Activated CD8-positive, alpha-beta memory T cell treated with anti-CD3 and anti-CD28 coated beads, Interleukin-2, amount 10 ng/mL, durations not matched to agents 7 days and 5 days (primary cell): ENCODE measurements around the gene LCK. TPM values are rescaled to one million over a fixed set of nuclear protein-coding genes. Genes with fewer than 3 reads are reported as not detected.

ENCODE experiments used
- ATAC-seq: fragments of 150-1000 bp; cut with Tn5 transposase; one replicate; pipeline ENCODE4 v1.10.0; 2021; ENCODE audit warnings: moderate library complexity
- CTCF ChIA-PET: fragments of 350-600 bp; sonication (Branson Sonifier 250); formaldehyde crosslinking; loops from one replicate; lab custom pipeline; 2021; ENCODE audit warnings: antibody characterized with exemption; lab: Charles Lee
- DNase-seq: peaks from one replicate; pipeline ENCODE4 v3.0.0-alpha.2; 2020
- H3K27ac Mint-ChIP-seq: one replicate; pipeline ENCODE4 v1.8.0; 2021; ENCODE audit warnings: mild to moderate bottlenecking, mixed read lengths
- H3K27me3 Mint-ChIP-seq: one replicate; pipeline ENCODE4 v1.8.0; 2021; ENCODE audit warnings: mixed read lengths
- H3K36me3 Mint-ChIP-seq: one replicate; pipeline ENCODE4 v1.8.0; 2021; ENCODE audit warnings: mild to moderate bottlenecking, mixed read lengths
- H3K4me1 Mint-ChIP-seq: one replicate; pipeline ENCODE4 v1.8.0; 2021; ENCODE audit warnings: mixed read lengths
- H3K4me3 Mint-ChIP-seq: one replicate; pipeline ENCODE4 v1.8.0; 2021; ENCODE audit warnings: mild to moderate bottlenecking, moderate library complexity, mixed read lengths
- H3K9me3 Mint-ChIP-seq: one replicate; pipeline ENCODE4 v1.8.0; 2022; ENCODE audit warnings: low read depth, mixed read lengths
- total RNA-seq, 2 experiments: library from RNA; stranded (reverse); gene quantifications; one replicate each; pipeline ENCODE4 v1.2.3, GENCODE V29; 2021

LCK gene
- total RNA-seq, 2 experiments from 2014 or later = 441 to 481 TPM

DNA sequence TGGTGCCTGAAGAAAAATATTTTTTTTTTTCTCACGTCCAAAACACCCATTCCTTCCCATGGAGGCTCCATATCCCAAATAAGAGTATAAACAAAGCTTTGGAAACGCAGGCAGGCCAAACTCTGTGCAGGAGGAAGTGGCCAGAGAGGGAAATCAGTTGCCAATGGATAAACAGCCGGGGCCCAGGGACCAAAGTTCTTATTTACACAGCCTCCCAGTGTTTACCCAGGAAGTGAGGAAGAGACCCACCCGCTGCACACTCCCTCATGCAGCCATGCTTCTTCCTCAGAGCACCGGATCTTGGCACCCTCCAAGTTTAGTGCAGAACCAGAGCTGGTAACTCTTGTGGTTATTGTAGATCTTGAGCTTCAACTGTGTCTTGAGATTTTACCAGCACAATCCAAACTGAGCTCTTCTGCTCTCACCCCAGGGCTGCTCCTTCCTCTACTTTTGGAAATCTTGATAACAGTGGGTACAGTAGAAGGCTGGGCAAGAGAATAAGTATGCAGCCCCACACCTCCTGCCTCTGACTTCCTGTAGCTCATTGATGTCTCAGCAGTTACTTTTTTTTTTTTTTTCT, 70.7 kb downstream of the LCK start:
- H3K27ac Mint-ChIP-seq = peak overlapping the region; percentile 78
- CTCF ChIA-PET = interaction anchor here (0.9 to 3.5 kb wide), 11 partner anchors 9 to 213 kb away, joined by 3 to 27 read pairs (median 4); partner anchors contain the start of genes BSDC1 and MARCKSL1
- DNase-seq (no peak), ATAC-seq (peak; percentile 75)
- H3K9me3 Mint-ChIP-seq = no peaks in the 10 kb centered on the region
- peaks cover 37% of the 10 kb centered on the region for H3K4me1 Mint-ChIP-seq
- H3K27me3 Mint-ChIP-seq = no peaks in the 10 kb centered on the region
- no peak overlapping the region for H3K4me3 Mint-ChIP-seq
- peaks cover 36% of the 10 kb centered on the region for H3K36me3 Mint-ChIP-seq

DNA sequence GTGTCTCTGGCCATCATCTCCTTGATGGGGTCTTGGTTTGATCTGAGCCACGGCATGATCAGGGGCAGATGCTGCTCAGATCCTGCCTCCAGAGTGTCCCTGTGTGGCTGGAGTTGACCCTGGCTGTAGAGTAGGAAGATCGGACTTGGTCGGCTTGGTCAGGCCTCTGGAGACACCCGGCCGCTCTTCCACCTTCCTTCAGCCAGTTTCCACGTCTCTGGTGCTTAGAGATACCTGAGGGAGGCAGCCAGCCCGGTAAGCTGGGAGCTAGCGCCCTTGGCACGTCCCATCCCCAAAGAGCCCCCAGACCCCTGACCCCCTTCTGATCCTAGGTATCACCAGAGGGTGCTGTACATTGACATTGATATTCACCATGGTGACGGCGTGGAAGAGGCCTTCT, 76.1 kb downstream of the LCK start:
- Mint-ChIP-seq H3K27ac (no peak overlapping the region), H3K4me3 (no peak overlapping the region), H3K36me3 (peaks cover 64% of the 10 kb centered on the region), H3K27me3 (no peaks in the 10 kb centered on the region), H3K9me3 (no peaks in the 10 kb centered on the region), H3K4me1 (peaks cover 19% of the 10 kb centered on the region)
- CTCF ChIA-PET = no interaction called here
- DNase-seq (no peak), ATAC-seq (no peak)

GRCh38 chr1:32329931-32330466, 78.9 kb downstream of the LCK start:
- Mint-ChIP-seq H3K27ac (no peak overlapping the region), H3K9me3 (no peaks in the 10 kb centered on the region), H3K27me3 (no peaks in the 10 kb centered on the region), H3K36me3 (peaks cover 59% of the 10 kb centered on the region), H3K4me1 (peaks cover 10% of the 10 kb centered on the region), H3K4me3 (no peak overlapping the region)
- ATAC-seq (no peak), DNase-seq (no peak)
- CTCF ChIA-PET = no interaction called here

DNA sequence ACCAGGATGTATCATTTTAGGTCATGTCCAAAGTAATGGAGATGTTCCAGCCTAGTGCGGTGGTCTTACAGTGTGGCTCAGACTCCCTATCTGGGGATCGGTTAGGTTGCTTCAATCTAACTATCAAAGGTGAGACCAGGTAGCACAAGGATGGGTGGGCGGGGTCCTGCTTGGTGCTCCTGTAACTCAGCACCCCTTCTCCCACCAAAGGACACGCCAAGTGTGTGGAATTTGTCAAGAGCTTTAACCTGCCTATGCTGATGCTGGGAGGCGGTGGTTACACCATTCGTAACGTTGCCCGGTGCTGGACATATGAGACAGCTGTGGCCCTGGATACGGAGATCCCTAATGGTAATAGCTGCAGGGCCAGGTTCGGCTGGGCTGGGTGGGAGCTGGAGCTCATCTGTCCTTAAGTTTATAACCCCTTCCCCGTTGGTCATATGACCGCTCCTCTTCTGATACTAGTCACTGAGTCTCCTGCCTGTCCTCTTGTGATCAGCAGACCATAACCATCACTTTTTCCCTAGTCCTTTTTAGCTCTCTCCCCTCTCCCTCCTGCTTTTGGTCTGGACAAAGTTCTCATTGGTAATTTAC, 79.6 kb downstream of the LCK start:
- H3K36me3 Mint-ChIP-seq = peaks cover 53% of the 10 kb centered on the region
- CTCF ChIA-PET = interaction anchor here (1.5 kb wide), 1 partner anchor 9 kb away, joined by 4 read pairs; no protein-coding TSS in a partner anchor
- ATAC-seq = no peak

GRCh38 chr1:32331549-32331948, 80.5 kb downstream of the LCK start:
- peaks cover 51% of the 10 kb centered on the region for H3K36me3 Mint-ChIP-seq
- H3K27ac Mint-ChIP-seq = no peak overlapping the region
- CTCF ChIA-PET = interaction anchor here (1.5 kb wide), 1 partner anchor 10 kb away, joined by 4 read pairs; no protein-coding TSS in a partner anchor
- no peaks in the 10 kb centered on the region for H3K9me3 Mint-ChIP-seq
- ATAC-seq (no peak), DNase-seq (no peak)
- no peak overlapping the region for H3K4me3 Mint-ChIP-seq
- no peaks in the 10 kb centered on the region for H3K27me3 Mint-ChIP-seq
- H3K4me1 Mint-ChIP-seq = peaks cover 14% of the 10 kb centered on the region

More for the DNA sequence above, 79.6 kb downstream of the LCK start:
- no peak overlapping the region for H3K4me3 Mint-ChIP-seq
- H3K4me1 Mint-ChIP-seq = peaks cover 11% of the 10 kb centered on the region
- no peak overlapping the region for H3K27ac Mint-ChIP-seq
- DNase-seq = no peak
- no peaks in the 10 kb centered on the region for H3K9me3 Mint-ChIP-seq
- no peaks in the 10 kb centered on the region for H3K27me3 Mint-ChIP-seq

GRCh38 chr1:32332290-32333079, 81.4 kb downstream of the LCK start:
- no peaks in the 10 kb centered on the region for H3K27me3 Mint-ChIP-seq
- peaks cover 22% of the 10 kb centered on the region for H3K4me1 Mint-ChIP-seq
- DNase-seq (no peak), ATAC-seq (no peak)
- no peak overlapping the region for H3K4me3 Mint-ChIP-seq
- H3K9me3 Mint-ChIP-seq = no peaks in the 10 kb centered on the region
- H3K36me3 Mint-ChIP-seq = peaks cover 46% of the 10 kb centered on the region
- H3K27ac Mint-ChIP-seq = no peak overlapping the region
- CTCF ChIA-PET = interaction anchor here (0.8 to 1.7 kb wide), 4 partner anchors 12 to 116 kb away, joined by 3 to 6 read pairs (median 4); partner anchors contain the start of gene BSDC1

DNA sequence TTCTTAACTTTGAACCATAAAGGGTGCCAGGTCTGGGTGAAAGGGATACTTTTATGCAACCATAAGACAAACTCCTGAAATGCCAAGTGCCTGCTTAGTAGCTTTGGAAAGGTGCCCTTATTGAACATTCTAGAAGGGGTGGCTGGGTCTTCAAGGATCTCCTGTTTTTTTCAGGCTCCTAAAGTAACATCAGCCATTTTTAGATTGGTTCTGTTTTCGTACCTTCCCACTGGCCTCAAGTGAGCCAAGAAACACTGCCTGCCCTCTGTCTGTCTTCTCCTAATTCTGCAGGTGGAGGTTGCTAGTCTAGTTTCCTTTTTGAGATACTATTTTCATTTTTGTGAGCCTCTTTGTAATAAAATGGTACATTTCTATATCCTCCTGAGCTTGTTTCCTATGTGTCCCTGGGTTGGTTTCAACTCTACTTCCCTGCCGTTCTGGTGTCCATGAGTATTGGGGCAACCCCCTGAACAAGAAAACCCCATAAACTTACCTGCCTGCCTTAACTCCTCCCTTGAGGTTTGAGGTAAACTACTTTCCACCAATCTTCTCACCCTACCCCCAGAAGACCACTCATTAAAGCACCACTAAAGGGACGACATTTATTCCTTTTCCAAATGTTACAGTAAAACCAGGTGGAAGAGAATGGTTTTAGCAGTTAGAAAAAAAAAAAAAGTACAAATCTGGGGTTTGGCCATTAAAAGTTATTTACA, 82.3 kb downstream of the LCK start:
- CTCF ChIA-PET = interaction anchor here (0.8 to 4.6 kb wide), 9 partner anchors 13 to 128 kb away, joined by 3 to 27 read pairs (median 4); partner anchors contain the start of genes BSDC1 and IQCC
- Mint-ChIP-seq H3K27me3 (no peaks in the 10 kb centered on the region), H3K4me3 (no peak overlapping the region), H3K9me3 (no peaks in the 10 kb centered on the region), H3K36me3 (peaks cover 39% of the 10 kb centered on the region), H3K4me1 (peaks cover 29% of the 10 kb centered on the region), H3K27ac (no peak overlapping the region)
- DNase-seq = no peak
- ATAC-seq = no peak

GRCh38 chr1:32334274-32334861, 83.3 kb downstream of the LCK start:
- H3K27ac Mint-ChIP-seq = no peak overlapping the region
- no peaks in the 10 kb centered on the region for H3K27me3 Mint-ChIP-seq
- peaks cover 34% of the 10 kb centered on the region for H3K4me1 Mint-ChIP-seq
- DNase-seq (no peak), ATAC-seq (no peak)
- peak overlapping the region; percentile 25 for H3K4me3 Mint-ChIP-seq
- CTCF ChIA-PET = interaction anchor here (0.5 to 4.6 kb wide), 6 partner anchors 14 to 205 kb away, joined by 3 to 27 read pairs (median 4); partner anchors contain the start of gene IQCC
- peaks cover 30% of the 10 kb centered on the region for H3K36me3 Mint-ChIP-seq
- H3K9me3 Mint-ChIP-seq = no peaks in the 10 kb centered on the region

DNA sequence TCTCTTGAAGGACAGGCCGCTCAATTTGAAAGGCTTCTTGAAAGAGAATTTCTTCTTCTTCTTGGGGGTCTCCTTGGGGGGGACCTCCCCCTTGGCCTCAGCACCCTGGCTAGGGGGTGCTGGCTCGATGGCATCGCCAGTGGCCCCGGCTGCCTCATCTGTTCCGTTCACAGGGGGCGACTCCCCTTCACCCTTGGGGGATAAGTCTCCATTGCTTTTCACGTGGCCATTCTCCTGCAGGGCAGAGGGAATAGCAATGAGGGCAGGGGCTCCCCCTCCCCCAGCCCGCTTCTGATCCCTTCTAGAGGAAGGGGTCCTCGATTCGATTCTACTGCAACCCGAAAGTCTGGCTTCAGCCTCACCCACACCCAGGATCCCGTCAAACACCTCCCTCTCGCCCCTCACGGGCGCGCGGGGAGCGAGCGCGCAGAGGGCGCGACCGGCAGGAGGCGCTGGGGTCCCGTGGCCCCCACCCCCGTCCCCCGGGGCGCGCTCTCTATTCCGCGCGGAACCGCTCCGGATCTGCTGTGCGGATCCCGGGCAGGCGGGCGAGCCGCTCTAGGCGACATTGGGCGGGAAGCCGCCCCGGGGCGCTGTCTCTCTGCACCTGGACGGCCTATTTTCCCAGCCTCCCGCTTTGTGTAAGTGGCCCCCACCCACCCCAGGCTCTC, 83.9 kb downstream of the LCK start:
- Mint-ChIP-seq H3K9me3 (no peaks in the 10 kb centered on the region), H3K36me3 (peaks cover 25% of the 10 kb centered on the region), H3K4me1 (peaks cover 34% of the 10 kb centered on the region), H3K4me3 (peak overlapping the region; percentile 63), H3K27me3 (no peaks in the 10 kb centered on the region), H3K27ac (no peak overlapping the region)
- ATAC-seq (peak; percentile 40), DNase-seq (peak; percentile 62)
- CTCF ChIA-PET = interaction anchor here (0.5 to 4.6 kb wide), 10 partner anchors 10 to 315 kb away, joined by 3 to 27 read pairs (median 4); partner anchors contain the start of genes IQCC and ZBTB8OS

- CTCF ChIA-PET = interaction anchor here (0.7 to 4.6 kb wide), 14 partner anchors 9 to 322 kb away, joined by 3 to 27 read pairs (median 5); partner anchors contain the start of genes HDAC1, KHDRBS1 and ZBTB8OS
- peaks cover 34% of the 10 kb centered on the region for H3K4me1 Mint-ChIP-seq
These were observed 84.4 kb downstream of the LCK start for GRCh38 chr1:32335535-32335789.

More at GRCh38 chr1:32335535-32335789, 84.4 kb downstream of the LCK start:
- DNase-seq (no peak), ATAC-seq (peak; percentile 34)
- Mint-ChIP-seq H3K27ac (no peak overlapping the region), H3K4me3 (no peak overlapping the region), H3K36me3 (peaks cover 22% of the 10 kb centered on the region), H3K27me3 (no peaks in the 10 kb centered on the region), H3K9me3 (no peaks in the 10 kb centered on the region)
